DOHH2 (cell line): ENCODE data around the gene MARCHF4.

Experiments
- H3F3A ChIP-seq: fragments of 200-600 bp; sonication (generic), shearing (Covaris generic); 2 replicates; pipeline ENCODE4 v1.6.0; 2016; ENCODE audit warnings: antibody characterized with exemption, mild to moderate bottlenecking; ENCODE audit not compliant: control insufficient read depth, insufficient read depth
- H3K27ac ChIP-seq: fragments of 200-600 bp; sonication (generic); 2 replicates; pipeline ENCODE4 v1.5.1; 2014; ENCODE audit warnings: low read depth, mild to moderate bottlenecking, low read length, moderate library complexity
- H3K27me3 ChIP-seq: fragments of 200-600 bp; sonication (generic); 2 replicates; pipeline ENCODE4 v1.6.1; 2014; ENCODE audit warnings: mild to moderate bottlenecking, low read length, mixed read lengths; ENCODE audit not compliant: control insufficient read depth
- H3K36me3 ChIP-seq: fragments of 200-600 bp; sonication (generic); 2 replicates; pipeline ENCODE4 v1.6.1; 2014; ENCODE audit warnings: mild to moderate bottlenecking, low read length, moderate library complexity, mixed read lengths; ENCODE audit not compliant: control insufficient read depth
- H3K4me1 ChIP-seq: fragments of 200-600 bp; sonication (generic); 2 replicates; pipeline ENCODE4 v1.6.1; 2014; ENCODE audit warnings: mild to moderate bottlenecking, low read length, mixed read lengths; ENCODE audit not compliant: control insufficient read depth
- H3K4me2 ChIP-seq: fragments of 200-600 bp; sonication (generic); 2 replicates; pipeline ENCODE4 v1.6.0; 2014; ENCODE audit warnings: mild to moderate bottlenecking, low read length, moderate library complexity
- H3K4me3 ChIP-seq: fragments of 200-600 bp; sonication (generic); 2 replicates; pipeline ENCODE4 v1.5.1; 2014; ENCODE audit warnings: mild to moderate bottlenecking, low read length, mixed read lengths
- H3K79me2 ChIP-seq: fragments of 200-600 bp; sonication (generic); 2 replicates; pipeline ENCODE4 v1.6.1; 2014; ENCODE audit warnings: mild to moderate bottlenecking, low read length, mixed read lengths; ENCODE audit not compliant: control insufficient read depth
- H3K9me2 ChIP-seq: fragments of 200-600 bp; sonication (generic); replicated peaks from 2 replicates; pipeline ENCODE4 v1.6.1; 2014; ENCODE audit warnings: mild to moderate bottlenecking, low read length, mixed read lengths; ENCODE audit not compliant: control insufficient read depth
- H3K9me3 ChIP-seq: fragments of 200-600 bp; sonication (generic); 2 replicates; pipeline ENCODE4 v1.6.1; 2014; ENCODE audit warnings: antibody characterized with exemption, low read length, mixed read lengths; ENCODE audit not compliant: control insufficient read depth, insufficient read depth
- H4K20me1 ChIP-seq: fragments of 200-600 bp; sonication (generic); 2 replicates; pipeline ENCODE4 v1.6.0; 2014; ENCODE audit warnings: low read depth, mild to moderate bottlenecking, antibody characterized with exemption, low read length, moderate library complexity; ENCODE audit not compliant: control insufficient read depth, insufficient read depth
- CTCF ChIP-seq: fragments of 200-600 bp; sonication (generic); IDR thresholded peaks from one replicate; pipeline ENCODE4 v1.5.1; 2014; ENCODE audit warnings: antibody characterized with exemption, mild to moderate bottlenecking, low read depth, low read length; ENCODE audit not compliant: poor library complexity, severe bottlenecking
- EZH2phosphoT487 ChIP-seq: fragments of 200-600 bp; sonication (generic); IDR thresholded peaks from 2 replicates; pipeline ENCODE4 v1.6.1; 2017; ENCODE audit warnings: borderline replicate concordance, mild to moderate bottlenecking, antibody characterized with exemption, low read length, moderate library complexity, mixed read lengths

Gene MARCHF4

GRCh38 chr2:216350214-216350791, 22.0 kb downstream of the MARCHF4 start:
- H3F3A ChIP-seq, result no peaks in the 10 kb centered on the region
- peaks cover 5% of the 10 kb centered on the region; the same call in 1 of the 2 replicates for H3K27me3 ChIP-seq
- H3K27ac ChIP-seq, result no peak overlapping the region
- no peaks in the 10 kb centered on the region for H3K9me2 ChIP-seq
- no peak overlapping the region for H3K4me2 ChIP-seq
- no peaks in the 10 kb centered on the region for H3K9me3 ChIP-seq
- no peaks in the 10 kb centered on the region for H3K4me1 ChIP-seq
- H3K36me3 ChIP-seq, result no peaks in the 10 kb centered on the region
- H3K4me3 ChIP-seq, result no peak overlapping the region
- no peaks in the 10 kb centered on the region for H4K20me1 ChIP-seq
- no peaks in the 10 kb centered on the region for H3K79me2 ChIP-seq
- TF ChIP-seq EZH2phosphoT487 (no peak), CTCF (no peak)

GRCh38 chr2:216349366-216349765, 22.9 kb downstream of the MARCHF4 start:
- TF ChIP-seq EZH2phosphoT487 (no peak), CTCF (no peak)
- no peaks in the 10 kb centered on the region for H3K9me3 ChIP-seq
- H3K4me2 ChIP-seq, result no peak overlapping the region
- no peaks in the 10 kb centered on the region for H3K4me1 ChIP-seq
- peaks cover 5% of the 10 kb centered on the region; the same call in 1 of the 2 replicates for H3K27me3 ChIP-seq
- H3F3A ChIP-seq, result no peaks in the 10 kb centered on the region
- H3K36me3 ChIP-seq, result no peaks in the 10 kb centered on the region
- no peaks in the 10 kb centered on the region for H4K20me1 ChIP-seq
- H3K27ac ChIP-seq, result no peak overlapping the region
- no peaks in the 10 kb centered on the region for H3K9me2 ChIP-seq
- H3K79me2 ChIP-seq, result no peaks in the 10 kb centered on the region
- no peak overlapping the region for H3K4me3 ChIP-seq

- no peaks in the 10 kb centered on the region for H3K9me3 ChIP-seq
- H3F3A ChIP-seq, result no peaks in the 10 kb centered on the region
- H3K4me1 ChIP-seq, result no peaks in the 10 kb centered on the region
- no peak overlapping the region for H3K4me2 ChIP-seq
- no peak overlapping the region for H3K27ac ChIP-seq
- no peaks in the 10 kb centered on the region for H3K79me2 ChIP-seq
- no peaks in the 10 kb centered on the region for H3K36me3 ChIP-seq
- no peaks in the 10 kb centered on the region for H3K9me2 ChIP-seq
- TF ChIP-seq CTCF (no peak), EZH2phosphoT487 (no peak)
- peaks cover 1% of the 10 kb centered on the region; the same call in 1 of the 2 replicates for H3K27me3 ChIP-seq
- no peak overlapping the region for H3K4me3 ChIP-seq
- H4K20me1 ChIP-seq, result no peaks in the 10 kb centered on the region
Measured at GRCh38 chr2:216348756-216349308, 23.5 kb downstream of the MARCHF4 start.
